ELR (cell line): ENCODE data around the gene GLRX2.
A peak's percentile ranks its signal among the peaks of the same experiment; 100 is the strongest.
"Not testable (repeated sequence)": the region's sequence is repeated elsewhere in the genome, so short reads cannot be mapped to it uniquely, and the experiment has no call there.

Experiments
- DNase-seq: peaks from one replicate; pipeline ENCODE4 v3.0.0-alpha.2; 2015; ENCODE audit warnings: low read depth

The GLRX2 gene, protein sequence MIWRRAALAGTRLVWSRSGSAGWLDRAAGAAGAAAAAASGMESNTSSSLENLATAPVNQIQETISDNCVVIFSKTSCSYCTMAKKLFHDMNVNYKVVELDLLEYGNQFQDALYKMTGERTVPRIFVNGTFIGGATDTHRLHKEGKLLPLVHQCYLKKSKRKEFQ

DNA sequence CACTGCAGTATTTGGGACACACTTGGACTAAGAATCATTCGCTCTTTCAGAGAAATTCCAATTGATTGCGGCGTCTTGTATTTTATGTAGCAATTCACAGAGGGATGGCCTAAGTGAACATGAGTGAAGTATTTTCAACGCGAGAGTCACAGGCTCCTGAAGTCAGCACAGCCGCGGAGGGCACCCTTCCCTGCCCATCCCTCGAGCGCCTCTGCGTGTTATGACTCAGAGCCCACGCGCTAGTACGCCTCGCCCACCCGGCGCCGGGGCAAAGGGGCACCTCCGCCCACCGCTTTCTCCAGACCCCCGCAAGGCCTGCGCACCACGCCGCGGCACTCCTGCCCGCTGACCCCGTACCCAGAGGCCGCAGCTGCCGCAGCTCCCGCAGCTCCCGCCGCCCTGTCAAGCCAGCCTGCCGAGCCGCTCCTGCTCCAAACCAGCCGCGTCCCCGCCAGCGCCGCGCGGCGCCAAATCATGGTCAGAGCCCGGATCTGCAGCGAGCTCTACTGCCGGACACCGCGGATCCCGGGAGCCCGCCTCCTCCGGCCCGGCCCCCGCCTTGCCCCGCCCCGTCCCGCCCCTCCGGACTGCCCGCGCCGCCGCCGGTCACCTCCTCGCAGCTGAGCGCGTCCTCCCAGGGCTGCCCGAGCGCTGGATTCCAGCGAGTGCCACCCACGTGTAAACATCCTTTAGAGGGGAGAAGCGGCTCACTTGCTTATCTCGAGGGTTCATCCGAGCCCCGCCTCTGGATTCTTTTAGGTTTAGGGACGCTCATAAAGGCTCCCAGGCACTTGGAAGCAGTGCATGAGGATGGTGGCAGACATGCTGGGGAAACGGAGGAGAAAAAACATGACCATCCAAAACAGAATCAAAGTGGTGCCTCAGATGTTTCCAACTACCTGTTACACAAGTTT, at the start of gene GLRX2:
TSS of gene GLRX2 (minus strand) at position 508 of the 914 bp plus-strand sequence. CDS start at position 476, 32 bp downstream.
- DNase-seq = peak; percentile 94

- DNase-seq = no peak
These were observed 39.8 kb upstream of the GLRX2 start for GRCh38 chr1:193144999-193145398.

DNA sequence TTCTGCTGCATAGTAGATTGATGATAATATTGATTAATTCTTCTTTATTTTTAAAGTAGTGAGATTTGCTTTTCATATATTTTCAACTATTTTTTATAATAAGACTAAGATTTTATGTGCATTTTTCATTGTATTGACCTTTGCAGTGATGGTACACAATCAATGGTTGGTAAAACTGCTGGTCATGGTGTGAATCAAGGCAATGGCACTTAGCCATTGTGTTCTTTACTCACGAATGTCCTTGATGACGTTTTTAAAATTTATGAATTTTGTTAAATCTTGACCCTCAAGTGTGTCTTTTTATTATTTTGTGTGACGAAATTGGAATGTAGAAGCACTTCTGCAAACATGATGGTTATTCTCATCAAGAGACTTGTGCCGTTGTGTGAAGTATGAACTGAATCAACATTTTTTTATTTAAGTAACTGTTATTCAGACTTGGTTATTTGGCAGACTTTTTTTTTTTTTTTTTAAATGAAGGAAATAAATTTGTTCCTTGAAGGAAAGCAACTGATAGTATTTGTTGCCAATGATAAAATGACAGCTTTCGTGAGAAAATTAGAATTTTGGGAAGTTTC, 39.2 kb upstream of the GLRX2 start:
- no peak for DNase-seq

DNA sequence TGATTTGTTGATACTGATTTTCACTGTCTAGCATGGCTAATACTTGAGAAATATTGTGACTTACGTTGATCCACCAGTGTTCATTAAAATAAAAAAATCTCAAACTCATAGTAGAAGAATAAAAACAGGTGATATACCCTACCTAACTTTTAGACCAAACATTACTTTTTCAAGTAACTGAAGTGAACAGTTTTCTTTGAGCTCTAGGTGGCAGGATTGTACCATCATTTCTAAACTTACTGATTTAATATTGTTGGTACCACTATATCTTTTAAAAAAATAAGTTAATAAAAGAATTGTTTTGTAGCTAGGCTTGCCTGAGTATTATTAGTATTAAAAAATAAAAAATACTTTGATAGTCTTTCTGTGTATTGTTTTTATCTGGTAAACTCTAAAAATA, 38.1 kb upstream of the GLRX2 start:
- peak; percentile 42 for DNase-seq

- no peak for DNase-seq
These were observed 37.2 kb upstream of the GLRX2 start for GRCh38 chr1:193142409-193142808.

- no peak for DNase-seq
These were observed 36.6 kb upstream of the GLRX2 start for GRCh38 chr1:193141804-193142203.

DNA sequence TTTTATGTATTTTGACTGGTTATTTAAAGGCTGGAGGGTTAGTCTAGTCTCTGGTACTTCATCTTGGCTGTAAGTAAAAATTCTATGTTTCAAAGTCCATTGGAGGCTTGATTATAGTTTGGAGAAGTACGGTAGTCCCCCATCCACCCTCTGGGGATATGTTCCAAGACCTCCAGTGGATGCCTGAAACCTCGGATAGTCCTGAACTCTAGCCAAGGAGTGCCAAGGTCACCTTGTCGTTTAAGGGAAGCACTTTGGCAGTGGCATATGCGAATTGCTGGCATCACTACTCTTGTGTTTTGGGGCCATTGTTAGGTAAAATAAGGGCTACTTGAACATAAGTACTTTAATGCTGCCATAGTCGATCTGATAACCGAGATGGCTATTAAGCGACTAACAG, 35.0 kb upstream of the GLRX2 start:
- no peak for DNase-seq

GRCh38 chr1:193131266-193131860, 26.1 kb upstream of the GLRX2 start:
- DNase-seq = no peak

DNA sequence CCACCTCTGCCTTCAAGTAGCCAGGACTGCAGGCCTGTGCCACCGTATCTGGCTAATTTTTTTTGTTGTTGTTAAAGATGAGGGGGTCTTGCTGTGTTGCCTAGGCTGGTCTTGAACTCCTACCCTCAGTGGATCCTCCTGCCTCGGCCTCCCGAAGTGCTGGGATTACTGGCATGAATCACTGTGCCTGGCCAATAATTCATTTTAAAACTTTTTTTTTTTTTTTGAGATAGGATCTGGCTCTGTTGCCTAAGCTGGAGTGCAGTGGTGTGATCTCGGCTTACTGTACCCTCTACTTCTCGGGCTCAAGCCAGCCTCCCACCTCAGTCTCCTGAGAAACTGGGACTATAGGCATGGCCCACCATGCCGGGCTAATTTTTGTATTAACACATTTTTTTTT, 20.2 kb upstream of the GLRX2 start:
- DNase-seq = no peak

- DNase-seq = no peak
These were observed 18.5 kb upstream of the GLRX2 start for GRCh38 chr1:193123751-193124150.

GRCh38 chr1:193121616-193122593, 16.7 kb upstream of the GLRX2 start, which contains the start of gene CDC73:
CDC73 (plus strand) TSS chr1:193122031; CDS start chr1:193122201, 170 bp downstream.
- peak; percentile 94 for DNase-seq

DNA sequence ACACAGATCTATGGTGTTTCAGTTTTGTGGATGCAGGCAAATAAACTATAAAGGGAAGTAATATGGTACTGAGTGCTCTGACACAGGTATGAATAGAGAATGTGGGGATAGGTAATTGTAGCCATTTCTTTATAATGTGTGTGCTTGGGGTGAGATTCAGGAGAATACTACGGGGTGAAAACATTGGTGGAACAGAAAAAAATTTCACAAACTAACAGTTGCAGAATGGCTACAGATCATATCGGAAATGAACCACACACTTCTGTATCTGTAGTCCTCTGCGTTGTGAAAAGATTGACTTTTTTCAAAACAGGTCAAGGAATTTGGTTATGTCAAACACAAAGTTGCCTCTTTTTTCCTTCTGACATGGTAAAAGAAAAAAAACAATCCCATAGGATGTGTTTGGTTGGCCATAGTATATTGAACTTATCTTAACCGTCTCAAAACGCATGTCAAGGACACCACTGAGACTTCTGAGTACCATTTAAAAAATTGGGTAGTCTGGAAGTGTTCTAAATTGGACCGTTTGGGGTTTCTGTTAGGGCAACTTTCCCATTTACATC, 15.5 kb upstream of the GLRX2 start:
- no peak for DNase-seq

- no peak for DNase-seq
These were observed 13.9 kb upstream of the GLRX2 start for GRCh38 chr1:193118803-193119730.

- no peak for DNase-seq
These were observed 13.0 kb upstream of the GLRX2 start for GRCh38 chr1:193118194-193118593.

- DNase-seq = not testable (repeated sequence)
These were observed 12.0 kb upstream of the GLRX2 start for GRCh38 chr1:193117167-193117566.

DNA sequence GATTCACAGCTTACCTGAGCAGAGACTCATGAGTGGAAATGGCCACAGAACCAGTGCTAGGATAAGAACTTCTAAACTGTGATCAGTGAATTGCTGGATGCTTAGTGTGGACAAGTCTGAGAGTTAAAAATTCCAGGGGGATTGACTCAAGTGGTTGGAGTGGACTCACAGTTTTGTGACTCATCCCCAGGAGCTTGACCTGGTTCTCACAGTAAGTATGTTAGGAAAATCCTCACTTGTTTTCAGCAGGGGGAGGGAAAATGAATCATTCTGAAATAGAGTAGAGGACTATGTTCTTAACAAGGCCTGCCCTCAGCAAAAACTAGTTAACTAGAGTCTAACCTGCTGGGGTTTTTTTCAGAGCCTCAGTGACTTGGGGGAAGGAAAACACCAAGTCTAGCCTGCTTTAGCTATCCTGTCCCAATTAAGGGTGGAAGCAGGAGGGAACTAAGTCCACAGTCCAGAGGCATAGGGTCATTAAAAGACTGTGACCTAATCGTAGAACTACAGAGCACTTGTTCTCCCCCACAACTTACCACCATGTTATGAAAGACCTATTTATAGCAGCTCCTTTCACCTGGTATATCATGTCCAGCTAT, 10.5 kb upstream of the GLRX2 start:
- DNase-seq = peak; percentile 100

DNA sequence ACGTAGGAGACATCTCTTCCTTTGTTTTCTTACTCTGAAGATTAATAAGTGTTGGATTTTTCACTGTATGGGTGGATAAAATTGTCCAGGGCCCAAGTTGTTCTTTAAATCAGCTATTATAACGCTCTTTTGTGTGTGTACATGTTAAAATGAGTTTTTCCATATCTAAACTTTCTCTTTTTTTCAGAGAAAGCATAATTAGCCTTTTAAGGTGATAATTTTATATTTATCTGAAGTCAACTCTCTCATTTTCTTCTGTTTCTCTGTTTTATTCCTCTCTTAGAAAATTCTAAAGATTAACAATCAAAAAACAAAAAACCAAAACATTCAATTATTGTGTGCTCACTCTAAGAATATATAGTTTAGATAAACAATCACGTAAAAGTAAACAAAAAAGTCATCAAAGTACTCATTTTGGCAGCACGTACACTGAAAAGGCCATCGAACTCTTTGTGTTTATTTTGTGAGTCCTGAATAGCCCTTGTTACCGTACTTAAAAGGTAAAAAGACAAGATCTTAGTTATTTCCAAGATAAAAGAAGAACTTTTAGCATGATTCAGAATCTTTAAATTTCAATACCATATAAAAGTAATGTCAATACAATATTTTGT, 9.4 kb upstream of the GLRX2 start:
- no peak for DNase-seq

- no peak for DNase-seq
These were observed 8.7 kb upstream of the GLRX2 start for GRCh38 chr1:193113992-193114332.
